Astrocyte (in vitro differentiated cells and primary cell): Measurements from ENCODE around the gene ZNF71. TPM values are rescaled to one million over a fixed set of nuclear protein-coding genes. Genes with fewer than 3 reads are reported as not detected.

Experiments used
- DNase-seq: peaks from one replicate; pipeline ENCODE4 v3.0.0-alpha.2; 2010; ENCODE audit warnings: low read depth
- FAIRE-seq: peaks from 2 replicates; lab custom pipeline; 2011; peaks lifted over from hg19 to GRCh38; lab: Jason Lieb, UNC
- H2AFZ ChIP-seq: 2 replicates; pipeline ENCODE4 v1.6.0; 2012; ENCODE audit warnings: low read depth, low read length, inconsistent platforms
- H3K27ac ChIP-seq: 2 replicates; pipeline ENCODE4 v1.5.1; 2011; ENCODE audit warnings: low read depth, low read length, inconsistent platforms
- H3K27me3 ChIP-seq: 2 replicates; pipeline ENCODE4 v1.6.0; 2011; ENCODE audit warnings: low read length, inconsistent platforms; ENCODE audit not compliant: insufficient read depth
- H3K36me3 ChIP-seq: 2 replicates; pipeline ENCODE4 v1.5.1; 2011; ENCODE audit warnings: low read length, inconsistent platforms; ENCODE audit not compliant: insufficient read depth
- H3K4me1 ChIP-seq: 2 replicates; pipeline ENCODE4 v1.5.1; 2011; ENCODE audit warnings: low read length, inconsistent platforms; ENCODE audit not compliant: insufficient read depth
- H3K4me2 ChIP-seq: 2 replicates; pipeline ENCODE4 v1.6.0; 2012; ENCODE audit warnings: low read length, inconsistent platforms
- H3K4me3 ChIP-seq: 2 replicates; pipeline ENCODE4 v1.5.1; 2011; ENCODE audit warnings: low read depth, mild to moderate bottlenecking, low read length, inconsistent platforms; ENCODE audit not compliant: insufficient read depth
- H3K79me2 ChIP-seq: 2 replicates; pipeline ENCODE4 v1.6.0; 2012; ENCODE audit warnings: mild to moderate bottlenecking, low read length, inconsistent platforms; ENCODE audit not compliant: insufficient read depth
- H3K9ac ChIP-seq: 2 replicates; pipeline ENCODE4 v1.6.0; 2012; ENCODE audit warnings: mild to moderate bottlenecking, low read length, inconsistent platforms
- H3K9me3 ChIP-seq: 2 replicates; pipeline ENCODE4 v1.5.1; 2012; ENCODE audit warnings: low read depth, mild to moderate bottlenecking, low read length, inconsistent platforms; ENCODE audit not compliant: insufficient read depth
- H4K20me1 ChIP-seq: 2 replicates; pipeline ENCODE4 v1.6.0; 2012; ENCODE audit warnings: low read length, inconsistent platforms; ENCODE audit not compliant: insufficient read depth
- H3K27ac Mint-ChIP-seq: one replicate; pipeline ENCODE4 v1.8.0; 2021; ENCODE audit warnings: mild to moderate bottlenecking, mixed read lengths; ENCODE audit not compliant: unreplicated experiment
- H3K27me3 Mint-ChIP-seq: one replicate; pipeline ENCODE4 v1.8.0; 2021; ENCODE audit warnings: low read depth, mixed read lengths; ENCODE audit not compliant: unreplicated experiment
- H3K36me3 Mint-ChIP-seq: one replicate; pipeline ENCODE4 v1.8.0; 2021; ENCODE audit warnings: low read depth, mixed read lengths; ENCODE audit not compliant: unreplicated experiment
- H3K4me1 Mint-ChIP-seq: one replicate; pipeline ENCODE4 v1.8.0; 2021; ENCODE audit warnings: low read depth, mixed read lengths; ENCODE audit not compliant: unreplicated experiment
- H3K4me3 Mint-ChIP-seq: one replicate; pipeline ENCODE4 v1.8.0; 2021; ENCODE audit warnings: mild to moderate bottlenecking, moderate library complexity, mixed read lengths; ENCODE audit not compliant: unreplicated experiment
- H3K9me3 Mint-ChIP-seq: one replicate; pipeline ENCODE4 v1.8.0; 2021; ENCODE audit warnings: mild to moderate bottlenecking, mixed read lengths; ENCODE audit not compliant: unreplicated experiment
- EZH2 ChIP-seq: IDR thresholded peaks from 2 replicates; pipeline ENCODE4 v1.6.1; 2012; ENCODE audit warnings: mild to moderate bottlenecking, low read length, inconsistent platforms; ENCODE audit not compliant: insufficient read depth
- total RNA-seq: library from RNA; stranded (reverse); gene quantifications from 2 replicates; pipeline ENCODE4 v1.2.1, GENCODE V29; 2021
- TF ChIP-seq, protein P1 (sequence below): IDR thresholded peaks from 2 replicates; pipeline ENCODE4 v1.5.1; 2011; ENCODE audit warnings: low read depth, mild to moderate bottlenecking, inconsistent platforms, low read length, moderate library complexity; ENCODE audit not compliant: insufficient read depth

ZNF71 gene
- total RNA-seq, 1 donor from 2014 or later: 12.2 TPM

DNA sequence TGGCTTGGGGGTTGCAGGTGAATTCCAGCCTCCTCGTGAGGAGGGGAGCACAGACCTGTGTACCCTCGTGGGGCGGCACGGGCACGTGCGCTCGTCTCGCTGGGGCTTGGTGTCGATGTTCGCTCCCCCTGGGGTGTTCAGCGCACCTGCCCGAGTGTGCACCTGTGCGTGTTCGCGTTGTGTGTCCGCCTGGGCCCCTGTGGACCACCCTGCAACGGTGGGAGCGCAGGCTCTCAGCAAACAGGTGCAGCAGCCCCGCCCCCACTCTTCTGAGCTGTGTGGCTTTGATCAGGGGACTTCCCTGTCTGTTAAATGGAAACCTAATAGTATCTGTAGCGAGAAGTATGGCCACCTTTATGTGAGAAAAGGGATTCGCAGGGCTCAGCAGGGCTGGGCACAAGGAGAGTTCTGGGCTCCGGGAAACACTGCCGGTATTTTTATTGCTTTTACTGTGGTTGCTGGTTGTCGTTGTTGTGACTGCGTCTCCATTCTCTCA, 48.4 kb downstream of the ZNF71 start:
- Histone ChIP-seq H3K4me2 (no peak overlapping the region), H3K4me1 (no peaks in the 10 kb centered on the region), H3K36me3 (no peaks in the 10 kb centered on the region), H3K27me3 (no peaks in the 10 kb centered on the region), H3K9me3 (peaks cover 12% of the 10 kb centered on the region), H4K20me1 (no peaks in the 10 kb centered on the region), H3K4me3 (no peak overlapping the region), H2AFZ (no peak overlapping the region), H3K79me2 (no peaks in the 10 kb centered on the region), H3K9ac (no peak overlapping the region), H3K27ac (no peak overlapping the region)
- Mint-ChIP-seq H3K9me3 (peaks cover 40% of the 10 kb centered on the region), H3K36me3 (no peaks in the 10 kb centered on the region), H3K27ac (no peak overlapping the region), H3K4me1 (no peaks in the 10 kb centered on the region), H3K4me3 (no peak overlapping the region), H3K27me3 (no peaks in the 10 kb centered on the region)
- FAIRE-seq (no peak), DNase-seq (no peak)
- no peak for TF ChIP-seq EZH2
- TF ChIP-seq, protein P1, sequence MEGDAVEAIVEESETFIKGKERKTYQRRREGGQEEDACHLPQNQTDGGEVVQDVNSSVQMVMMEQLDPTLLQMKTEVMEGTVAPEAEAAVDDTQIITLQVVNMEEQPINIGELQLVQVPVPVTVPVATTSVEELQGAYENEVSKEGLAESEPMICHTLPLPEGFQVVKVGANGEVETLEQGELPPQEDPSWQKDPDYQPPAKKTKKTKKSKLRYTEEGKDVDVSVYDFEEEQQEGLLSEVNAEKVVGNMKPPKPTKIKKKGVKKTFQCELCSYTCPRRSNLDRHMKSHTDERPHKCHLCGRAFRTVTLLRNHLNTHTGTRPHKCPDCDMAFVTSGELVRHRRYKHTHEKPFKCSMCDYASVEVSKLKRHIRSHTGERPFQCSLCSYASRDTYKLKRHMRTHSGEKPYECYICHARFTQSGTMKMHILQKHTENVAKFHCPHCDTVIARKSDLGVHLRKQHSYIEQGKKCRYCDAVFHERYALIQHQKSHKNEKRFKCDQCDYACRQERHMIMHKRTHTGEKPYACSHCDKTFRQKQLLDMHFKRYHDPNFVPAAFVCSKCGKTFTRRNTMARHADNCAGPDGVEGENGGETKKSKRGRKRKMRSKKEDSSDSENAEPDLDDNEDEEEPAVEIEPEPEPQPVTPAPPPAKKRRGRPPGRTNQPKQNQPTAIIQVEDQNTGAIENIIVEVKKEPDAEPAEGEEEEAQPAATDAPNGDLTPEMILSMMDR: no peak

DNA sequence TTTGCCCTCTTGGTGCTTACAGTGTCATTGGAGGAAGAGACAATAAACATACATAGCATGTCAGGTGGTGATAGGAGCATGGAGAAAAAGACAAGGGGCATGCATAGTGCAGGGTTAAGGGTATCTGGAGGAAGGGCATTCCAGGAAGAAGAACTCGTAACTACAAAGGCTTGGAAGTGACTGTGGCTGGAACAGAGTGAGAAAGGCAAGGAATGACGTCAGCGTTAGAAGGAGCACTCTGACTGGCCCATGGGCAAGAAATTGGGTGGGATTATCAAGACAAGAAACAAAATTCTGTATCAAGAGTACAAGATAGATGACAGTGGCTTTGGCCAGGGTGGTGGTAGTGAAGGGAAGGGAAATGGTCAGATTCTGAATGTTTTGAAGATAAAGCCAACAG, 59.0 kb downstream of the ZNF71 start:
- H3K9ac ChIP-seq: no peak overlapping the region
- no peak for FAIRE-seq
- no peak overlapping the region for H3K27ac ChIP-seq
- no peaks in the 10 kb centered on the region for H4K20me1 ChIP-seq
- no peaks in the 10 kb centered on the region for H3K36me3 ChIP-seq
- DNase-seq: no peak
- H3K36me3 Mint-ChIP-seq: no peaks in the 10 kb centered on the region
- TF ChIP-seq, protein P1: no peak
- no peak overlapping the region for H3K27ac Mint-ChIP-seq
- H3K79me2 ChIP-seq: no peaks in the 10 kb centered on the region
- no peaks in the 10 kb centered on the region for H3K27me3 ChIP-seq
- H3K4me1 Mint-ChIP-seq: no peaks in the 10 kb centered on the region
- no peak overlapping the region for H3K4me3 Mint-ChIP-seq
- no peaks in the 10 kb centered on the region for H3K4me1 ChIP-seq
- peaks cover 1% of the 10 kb centered on the region for H3K9me3 ChIP-seq
- H3K4me3 ChIP-seq: no peak overlapping the region
- no peak overlapping the region for H3K4me2 ChIP-seq
- peaks cover 22% of the 10 kb centered on the region for H3K9me3 Mint-ChIP-seq
- no peak overlapping the region for H2AFZ ChIP-seq
- H3K27me3 Mint-ChIP-seq: no peaks in the 10 kb centered on the region

DNA sequence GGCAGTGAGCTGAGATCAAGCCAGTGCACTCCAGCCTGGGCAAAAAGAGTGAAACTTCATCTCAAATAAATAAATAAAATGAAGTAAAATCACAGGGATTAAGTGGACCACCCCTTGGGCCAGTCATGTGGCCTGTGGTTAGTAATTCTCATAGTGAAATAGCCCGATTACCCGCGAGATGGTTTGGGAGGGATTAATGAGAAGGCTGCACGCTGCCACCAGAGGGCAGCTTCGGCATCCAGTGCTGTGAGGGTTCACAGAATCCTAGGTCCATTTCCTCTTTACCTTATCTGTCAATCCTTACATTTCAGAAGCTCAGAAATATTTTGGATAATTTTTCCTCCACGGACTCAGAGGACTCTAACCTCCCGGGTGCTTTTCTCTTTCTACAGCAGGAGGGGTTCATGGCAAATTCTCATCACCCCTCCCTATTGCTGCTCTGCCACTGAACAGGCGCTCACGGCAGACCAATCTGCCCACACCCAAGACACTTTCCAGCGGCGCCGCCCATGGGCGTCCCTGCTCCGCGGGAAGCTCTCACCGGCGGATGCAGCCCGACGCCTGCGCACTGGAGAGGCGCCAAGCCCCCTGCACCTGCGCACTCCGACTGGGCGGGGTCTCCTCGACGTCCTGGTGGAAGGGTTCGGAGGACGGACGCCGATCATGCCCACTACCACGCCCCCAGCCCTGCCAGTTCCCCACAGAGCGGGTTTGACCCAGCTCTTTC, 65.4 kb downstream of the ZNF71 start:
- peaks cover 31% of the 10 kb centered on the region for H3K9me3 Mint-ChIP-seq
- H3K36me3 Mint-ChIP-seq: no peaks in the 10 kb centered on the region
- H4K20me1 ChIP-seq: no peaks in the 10 kb centered on the region
- no peak overlapping the region for H3K4me3 Mint-ChIP-seq
- DNase-seq (no peak), FAIRE-seq (no peak)
- H3K27ac Mint-ChIP-seq: no peak overlapping the region
- H3K4me2 ChIP-seq: no peak overlapping the region
- H3K9me3 ChIP-seq: peaks cover 4% of the 10 kb centered on the region
- TF ChIP-seq, protein P1: no peak
- TF ChIP-seq EZH2: no peak
- no peaks in the 10 kb centered on the region for H3K4me1 ChIP-seq
- H3K4me1 Mint-ChIP-seq: no peaks in the 10 kb centered on the region
- no peaks in the 10 kb centered on the region for H3K36me3 ChIP-seq
- no peak overlapping the region for H3K27ac ChIP-seq
- no peaks in the 10 kb centered on the region for H3K27me3 Mint-ChIP-seq
- H3K27me3 ChIP-seq: no peaks in the 10 kb centered on the region
- H3K9ac ChIP-seq: no peak overlapping the region
- H3K4me3 ChIP-seq: no peak overlapping the region
- H2AFZ ChIP-seq: no peak overlapping the region
- H3K79me2 ChIP-seq: no peaks in the 10 kb centered on the region
